Measurements from ENCODE around the gene CPNE7.

The CPNE7 gene

GRCh38 chr16:89550421-89551007 is 25.0 kb upstream of the CPNE7 start:
- no peak for DNase-seq

- DNase-seq = no peak
Observed at GRCh38 chr16:89552329-89552728, 23.2 kb upstream of the CPNE7 start.

DNA sequence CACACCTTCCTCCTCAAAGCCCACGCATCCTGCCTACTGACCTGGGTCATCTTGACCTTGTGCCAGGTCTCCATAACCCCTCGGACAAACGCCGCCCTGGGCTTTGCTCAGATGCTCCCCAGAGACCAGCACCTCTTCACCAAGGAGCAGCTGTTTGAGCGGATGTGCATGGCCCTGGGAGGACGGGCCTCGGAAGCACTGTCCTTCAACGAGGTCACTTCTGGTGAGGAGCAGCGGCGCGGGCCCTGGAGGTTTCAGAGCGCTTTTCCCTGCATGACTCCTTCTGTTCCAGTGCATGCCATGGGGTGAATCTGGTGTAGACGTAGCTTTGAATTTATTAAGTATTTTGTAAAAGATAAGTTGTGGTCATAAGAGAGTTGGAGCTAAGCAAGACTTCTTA is 22.6 kb upstream of the CPNE7 start:
- no peak for DNase-seq

DNA sequence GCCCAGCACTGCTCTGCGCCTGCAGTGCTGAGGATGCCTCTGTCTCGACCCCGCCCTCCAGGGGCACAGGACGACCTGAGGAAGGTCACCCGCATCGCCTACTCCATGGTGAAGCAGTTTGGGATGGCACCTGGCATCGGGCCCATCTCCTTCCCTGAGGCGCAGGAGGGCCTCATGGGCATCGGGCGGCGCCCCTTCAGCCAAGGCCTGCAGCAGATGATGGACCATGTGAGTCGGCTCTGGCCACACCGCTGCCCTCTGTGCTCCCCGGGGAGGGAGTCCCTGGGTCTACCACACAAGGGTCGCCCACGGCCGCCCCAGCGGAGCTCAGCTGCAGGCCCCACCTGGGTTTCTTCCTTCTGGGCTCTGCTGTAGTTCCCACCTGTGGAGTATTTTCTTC is 21.8 kb upstream of the CPNE7 start:
- DNase-seq = no peak

DNA sequence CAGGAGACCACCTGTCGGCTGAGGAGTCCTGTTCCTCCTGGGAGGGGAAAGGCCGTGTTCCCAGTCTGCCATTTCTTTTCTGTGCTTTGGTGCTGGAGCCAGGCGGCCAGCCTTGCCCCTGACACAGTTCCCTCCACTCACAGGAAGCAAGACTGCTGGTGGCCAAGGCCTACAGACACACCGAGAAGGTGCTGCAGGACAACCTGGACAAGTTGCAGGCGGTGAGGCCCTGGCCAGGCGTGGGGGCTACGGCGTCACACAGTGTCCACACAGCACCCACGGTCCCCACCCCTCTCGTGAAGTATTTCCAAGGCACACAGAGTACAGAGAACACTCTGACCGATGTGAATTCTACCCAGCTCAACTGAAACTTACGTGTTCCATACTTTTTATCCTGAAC is 21.2 kb upstream of the CPNE7 start:
- DNase-seq = no peak

- no peak for DNase-seq
Observed at GRCh38 chr16:89555265-89555664, 20.3 kb upstream of the CPNE7 start.

GRCh38 chr16:89555780-89556179 is 19.8 kb upstream of the CPNE7 start:
- DNase-seq = no peak

GRCh38 chr16:89556750-89557689 is 18.5 kb upstream of the CPNE7 start:
- DNase-seq = peak; percentile 74

- DNase-seq = no peak
Observed at GRCh38 chr16:89557690-89558490, 17.7 kb upstream of the CPNE7 start.

DNA sequence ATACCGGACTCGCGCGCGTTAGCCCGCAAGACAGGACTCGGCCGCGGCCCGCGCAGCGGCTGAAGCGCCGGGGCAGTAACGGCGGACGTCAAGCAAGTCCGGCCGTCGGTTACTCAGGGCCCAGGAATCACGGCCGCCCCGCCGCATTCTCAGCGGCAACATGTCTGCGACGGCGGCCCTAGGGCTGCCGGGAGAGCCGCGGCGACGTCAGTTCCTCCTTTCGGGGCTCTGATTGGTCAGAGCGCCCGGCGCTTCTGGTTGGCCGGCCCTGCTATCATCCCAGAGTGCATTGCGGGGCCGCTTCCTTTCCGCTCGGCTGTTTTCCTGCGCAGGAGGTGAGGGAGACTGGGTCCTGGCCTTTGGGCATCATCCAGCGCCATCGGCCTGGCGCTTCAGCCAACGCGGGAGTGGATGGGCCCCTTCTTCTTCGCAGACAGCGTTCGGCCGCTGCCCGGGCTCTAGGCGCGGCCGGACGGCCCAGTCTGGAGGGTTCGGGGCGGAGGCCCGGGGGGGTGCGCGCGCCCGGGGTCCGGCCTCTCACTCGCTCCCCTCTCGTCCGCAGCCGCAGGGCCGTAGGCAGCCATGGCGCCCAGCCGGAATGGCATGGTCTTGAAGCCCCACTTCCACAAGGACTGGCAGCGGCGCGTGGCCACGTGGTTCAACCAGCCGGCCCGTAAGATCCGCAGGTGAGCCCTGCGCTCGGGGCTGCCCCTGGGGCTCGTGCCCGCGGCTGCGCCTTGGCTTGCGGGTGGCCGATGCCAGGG is 15.0 kb upstream of the CPNE7 start, which contains the start of gene RPL13:
RPL13 (plus strand) TSS at position 305 of the 764 bp plus-strand sequence; CDS start at position 583, 278 bp downstream.
- peak; percentile 95 for DNase-seq

DNA sequence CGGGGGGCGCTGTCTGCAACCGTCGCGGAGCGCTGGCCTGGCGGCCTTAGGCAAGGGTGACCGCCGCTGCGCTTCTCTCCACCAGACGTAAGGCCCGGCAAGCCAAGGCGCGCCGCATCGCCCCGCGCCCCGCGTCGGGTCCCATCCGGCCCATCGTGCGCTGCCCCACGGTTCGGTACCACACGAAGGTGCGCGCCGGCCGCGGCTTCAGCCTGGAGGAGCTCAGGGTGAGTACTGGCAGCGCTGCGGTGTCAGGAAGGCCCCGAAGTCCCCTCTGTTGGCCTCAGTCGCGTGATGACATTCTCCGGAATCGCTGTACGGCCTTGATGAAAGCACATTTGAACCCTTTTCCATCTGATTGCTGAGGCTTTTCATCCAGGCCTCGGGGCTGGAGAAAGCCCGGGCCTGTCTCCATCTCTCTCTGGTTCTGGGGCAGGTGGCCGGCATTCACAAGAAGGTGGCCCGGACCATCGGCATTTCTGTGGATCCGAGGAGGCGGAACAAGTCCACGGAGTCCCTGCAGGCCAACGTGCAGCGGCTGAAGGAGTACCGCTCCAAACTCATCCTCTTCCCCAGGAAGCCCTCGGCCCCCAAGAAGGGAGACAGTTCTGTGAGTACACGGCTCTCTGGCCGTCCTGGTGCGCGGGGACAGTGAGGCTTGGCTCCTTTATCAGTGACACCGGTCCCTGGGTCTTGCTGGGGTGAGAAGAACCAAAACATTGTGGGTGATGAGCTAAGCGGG is 14.2 kb upstream of the CPNE7 start:
- DNase-seq = no peak

GRCh38 chr16:89561884-89562599 is 13.5 kb upstream of the CPNE7 start:
- DNase-seq = no peak

DNA sequence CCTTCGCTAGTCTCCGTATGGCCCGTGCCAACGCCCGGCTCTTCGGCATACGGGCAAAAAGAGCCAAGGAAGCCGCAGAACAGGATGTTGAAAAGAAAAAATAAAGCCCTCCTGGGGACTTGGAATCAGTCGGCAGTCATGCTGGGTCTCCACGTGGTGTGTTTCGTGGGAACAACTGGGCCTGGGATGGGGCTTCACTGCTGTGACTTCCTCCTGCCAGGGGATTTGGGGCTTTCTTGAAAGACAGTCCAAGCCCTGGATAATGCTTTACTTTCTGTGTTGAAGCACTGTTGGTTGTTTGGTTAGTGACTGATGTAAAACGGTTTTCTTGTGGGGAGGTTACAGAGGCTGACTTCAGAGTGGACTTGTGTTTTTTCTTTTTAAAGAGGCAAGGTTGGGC is 12.6 kb upstream of the CPNE7 start:
- DNase-seq = no peak

- no peak for DNase-seq
Observed at GRCh38 chr16:89563639-89564392, 11.7 kb upstream of the CPNE7 start.

- DNase-seq = no peak
Observed at GRCh38 chr16:89564476-89565255, 10.9 kb upstream of the CPNE7 start.

DNA sequence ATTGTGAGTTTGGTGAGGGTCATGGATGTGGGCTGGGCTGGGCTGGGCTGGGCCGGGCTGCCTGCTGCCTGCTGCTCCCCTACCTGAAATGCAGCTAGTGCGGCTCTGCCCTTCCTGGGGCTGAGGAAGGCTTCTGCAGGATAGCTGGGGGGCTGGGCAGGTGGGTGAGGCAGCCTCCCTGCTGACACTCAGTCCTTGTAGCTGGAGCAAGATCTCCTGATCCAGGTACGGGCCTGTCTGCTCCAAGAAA is 10.4 kb upstream of the CPNE7 start:
- no peak for DNase-seq

- DNase-seq = no peak
Observed at GRCh38 chr16:89565506-89566372, 9.8 kb upstream of the CPNE7 start.

DNA sequence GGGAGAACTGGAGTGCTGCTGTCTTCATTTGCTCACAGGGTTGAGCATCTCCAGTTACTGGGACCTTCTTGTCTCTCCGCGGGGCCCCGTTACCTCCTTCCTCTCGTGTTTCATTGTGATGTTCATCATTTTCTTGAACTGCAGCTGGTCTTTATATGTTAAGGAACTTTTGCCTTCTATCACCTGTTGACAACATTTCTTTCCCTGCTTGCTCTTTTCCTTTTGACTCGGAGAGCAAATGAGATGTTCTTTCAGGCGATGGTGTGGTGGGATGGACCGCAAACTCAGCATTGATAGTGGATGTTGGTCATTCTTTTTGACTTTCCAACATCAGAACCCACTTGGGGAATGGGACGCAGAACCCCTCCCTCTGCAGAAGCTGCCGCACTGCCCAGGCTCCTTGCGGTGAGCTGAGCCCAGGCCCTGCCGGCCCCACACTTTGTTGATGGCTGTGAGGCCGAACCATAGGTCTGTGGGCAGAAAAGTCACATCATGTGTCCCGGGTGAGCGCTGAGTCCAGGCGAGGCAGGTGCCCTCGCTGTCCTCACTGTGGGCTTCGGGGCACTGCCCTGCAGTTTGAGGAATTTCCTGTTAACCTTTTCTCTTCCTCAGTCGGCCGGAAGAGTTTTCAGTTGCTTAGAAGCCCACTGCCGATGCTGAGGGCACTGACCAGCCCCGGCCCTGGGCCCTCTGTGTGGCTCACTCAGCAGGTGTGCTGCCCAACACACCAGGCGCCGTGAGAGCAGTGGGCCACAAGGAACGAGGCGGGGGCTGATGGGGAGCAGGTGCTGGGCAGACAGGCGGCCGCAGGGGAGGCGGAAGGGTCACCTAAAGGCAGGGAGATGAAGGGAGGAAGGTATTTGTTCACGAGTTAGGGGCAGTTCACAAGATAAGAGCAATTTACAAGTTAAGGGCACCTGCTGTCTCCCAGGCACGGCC is 7.6 kb upstream of the CPNE7 start:
- no peak for DNase-seq

Data from left hindlimb (tissue), 1 donor.